GM18526 (cell line): ENCODE results near the gene CALCOCO1.

Experiments used
- POLR2A ChIP-seq: IDR thresholded peaks from 3 replicates; pipeline ENCODE4 v1.6.1; 2011; ENCODE audit not compliant: insufficient read length; ENCODE audit errors: extremely low read depth

CALCOCO1 gene

GRCh38 chr12:53698948-53699677 is 28.1 kb downstream of the CALCOCO1 start:
- no peak for TF ChIP-seq POLR2A

- no peak for TF ChIP-seq POLR2A
These were observed 30.5 kb downstream of the CALCOCO1 start for GRCh38 chr12:53696655-53697331.

GRCh38 chr12:53696285-53696654 is 31.0 kb downstream of the CALCOCO1 start:
- TF ChIP-seq POLR2A: no peak

- TF ChIP-seq POLR2A: no peak
These were observed 31.8 kb downstream of the CALCOCO1 start for GRCh38 chr12:53695152-53696145.

- no peak for TF ChIP-seq POLR2A
These were observed 32.5 kb downstream of the CALCOCO1 start for GRCh38 chr12:53694756-53695151.

GRCh38 chr12:53688134-53688533 is 39.1 kb downstream of the CALCOCO1 start:
- TF ChIP-seq POLR2A: no peak

GRCh38 chr12:53686436-53686835 is 40.8 kb downstream of the CALCOCO1 start:
- no peak for TF ChIP-seq POLR2A

GRCh38 chr12:53684654-53685220 is 42.5 kb downstream of the CALCOCO1 start:
- no peak for TF ChIP-seq POLR2A

GRCh38 chr12:53683983-53684382 is 43.3 kb downstream of the CALCOCO1 start:
- no peak for TF ChIP-seq POLR2A

- TF ChIP-seq POLR2A: no peak
These were observed 43.8 kb downstream of the CALCOCO1 start for GRCh38 chr12:53683494-53683893.

GRCh38 chr12:53677800-53678148 is 49.5 kb downstream of the CALCOCO1 start:
- TF ChIP-seq POLR2A: no peak

- TF ChIP-seq POLR2A: no peak
These were observed 50.0 kb downstream of the CALCOCO1 start for GRCh38 chr12:53677016-53677799.

- no peak for TF ChIP-seq POLR2A
These were observed 50.6 kb downstream of the CALCOCO1 start for GRCh38 chr12:53676656-53677015.
